HEK293 (cell line): Measurements from ENCODE around the gene DCDC1.

ENCODE experiments used
- CTCF ChIA-PET: fragments of 350-600 bp; formaldehyde crosslinking; extraction: SDS; loops from one replicate; lab custom pipeline; 2021; ENCODE audit warnings: antibody characterized with exemption; lab: Yijun Ruan, JAX
- POLR2A ChIA-PET: fragments of 300-600 bp; formaldehyde crosslinking; extraction: SDS; loops from one replicate; lab custom pipeline; 2020; ENCODE audit warnings: antibody characterized with exemption, inconsistent platforms; lab: Yijun Ruan, JAX
- H3K27ac ChIP-seq: fragments of 200-500 bp; sonication (Bioruptor generic); 2 replicates; pipeline ENCODE4 v1.5.1; 2014; ENCODE audit warnings: low read depth, low read length, control low read depth, inconsistent platforms; ENCODE audit errors: extremely low read depth
- H3K36me3 ChIP-seq, 2 experiments: fragments of 200-500 bp in 1 of 2; sonication (Bioruptor generic) in 1 of 2; 1 replicate in 1 of 2; 2 replicates in 1 of 2; pipeline ENCODE4 v1.5.1; 2014 to 2017; ENCODE audit warnings: inconsistent platforms in 2 of 2, low read length in 2 of 2; ENCODE audit not compliant: control insufficient read depth in 2 of 2, insufficient read depth in 1 of 2
- H3K4me1 ChIP-seq: fragments of 200-500 bp; sonication (Bioruptor generic); 2 replicates; pipeline ENCODE4 v1.5.1; 2014; ENCODE audit warnings: mild to moderate bottlenecking, low read length, inconsistent platforms; ENCODE audit not compliant: control insufficient read depth, insufficient read depth
- H3K4me3 ChIP-seq: 2 replicates; pipeline ENCODE4 v1.5.1; 2011; ENCODE audit warnings: low read depth, mild to moderate bottlenecking, control low read depth, low read length, moderate library complexity
- H3K9me3 ChIP-seq: fragments of 200-500 bp; sonication (Bioruptor generic); 2 replicates; pipeline ENCODE4 v1.5.1; 2014; ENCODE audit warnings: low read depth, low read length, inconsistent platforms; ENCODE audit not compliant: control insufficient read depth, insufficient read depth
- GLI4 ChIP-seq: fragments of 450-650 bp; formaldehyde crosslinking; IDR thresholded peaks from 2 replicates; pipeline ENCODE4 v1.5.1; 2016; ENCODE audit warnings: missing biosample characterization, missing genetic modification characterization
- RBAK ChIP-seq: fragments of 450-650 bp; formaldehyde crosslinking; IDR thresholded peaks from 2 replicates; pipeline ENCODE4 v1.5.1; 2016; ENCODE audit warnings: missing biosample characterization, missing genetic modification characterization
- SP7 ChIP-seq: fragments of 450-650 bp; formaldehyde crosslinking; IDR thresholded peaks from 2 replicates; pipeline ENCODE4 v1.5.1; 2016; ENCODE audit warnings: missing biosample characterization, missing genetic modification characterization
- YY1 ChIP-seq: fragments of 450-650 bp; formaldehyde crosslinking; IDR thresholded peaks from 2 replicates; pipeline ENCODE4 v1.5.1; 2018; ENCODE audit warnings: missing biosample characterization, missing genetic modification characterization
- ZBTB7A ChIP-seq: fragments of 450-650 bp; formaldehyde crosslinking; IDR thresholded peaks from 2 replicates; pipeline ENCODE4 v1.5.1; 2016; ENCODE audit warnings: low read depth, missing biosample characterization, missing genetic modification characterization
- ZNF132 ChIP-seq: fragments of 450-650 bp; formaldehyde crosslinking; IDR thresholded peaks from 2 replicates; pipeline ENCODE4 v1.5.1; 2017; ENCODE audit warnings: missing biosample characterization, missing genetic modification characterization, borderline replicate concordance
- ZNF311 ChIP-seq: fragments of 450-650 bp; formaldehyde crosslinking; IDR thresholded peaks from 2 replicates; pipeline ENCODE4 v1.5.1; 2017; ENCODE audit warnings: missing biosample characterization, missing genetic modification characterization, borderline replicate concordance
- ZNF530 ChIP-seq: fragments of 450-650 bp; formaldehyde crosslinking; IDR thresholded peaks from 2 replicates; pipeline ENCODE4 v1.5.1; 2016; ENCODE audit warnings: low read depth, missing biosample characterization, missing genetic modification characterization
- ZNF549 ChIP-seq: fragments of 450-650 bp; IDR thresholded peaks from 2 replicates; pipeline ENCODE4 v1.5.1; 2018; ENCODE audit warnings: missing biosample characterization, missing genetic modification characterization, mild to moderate bottlenecking, inconsistent platforms, moderate library complexity
- ZNF626 ChIP-seq: fragments of 450-650 bp; sonication (Bioruptor Pico); formaldehyde crosslinking; IDR thresholded peaks from 2 replicates; pipeline ENCODE4 v1.5.1; 2018; ENCODE audit warnings: missing biosample characterization, missing genetic modification characterization, inconsistent platforms
- ZNF629 ChIP-seq: fragments of 450-650 bp; formaldehyde crosslinking; IDR thresholded peaks from 2 replicates; pipeline ENCODE4 v1.5.1; 2017; ENCODE audit warnings: missing biosample characterization, missing genetic modification characterization
- ZNF670 ChIP-seq: fragments of 450-650 bp; formaldehyde crosslinking; IDR thresholded peaks from 2 replicates; pipeline ENCODE4 v1.5.1; 2016; ENCODE audit warnings: missing biosample characterization, missing genetic modification characterization, low read depth
- ZNF677 ChIP-seq: fragments of 450-650 bp; IDR thresholded peaks from 2 replicates; pipeline ENCODE4 v1.5.0; 2018; ENCODE audit warnings: missing biosample characterization, mild to moderate bottlenecking, missing genetic modification characterization, moderate library complexity
- ZNF768 ChIP-seq: fragments of 450-650 bp; formaldehyde crosslinking; IDR thresholded peaks from 2 replicates; pipeline ENCODE4 v1.5.1; 2018; ENCODE audit warnings: missing biosample characterization, mild to moderate bottlenecking, missing genetic modification characterization
- ZNF776 ChIP-seq: fragments of 450-650 bp; formaldehyde crosslinking; IDR thresholded peaks from 2 replicates; pipeline ENCODE4 v1.5.0; 2017; ENCODE audit warnings: missing biosample characterization, missing genetic modification characterization, borderline replicate concordance
- TF ChIP-seq, protein P1 (sequence below): fragments of 450-650 bp; formaldehyde crosslinking; IDR thresholded peaks from 2 replicates; pipeline ENCODE4 v1.5.1; 2016; ENCODE audit warnings: missing biosample characterization, missing genetic modification characterization
- TF ChIP-seq, protein P2 (sequence below): fragments of 450-650 bp; formaldehyde crosslinking; IDR thresholded peaks from 2 replicates; pipeline ENCODE4 v1.5.1; 2017; ENCODE audit warnings: missing biosample characterization, missing genetic modification characterization
- TF ChIP-seq, protein P3 (sequence below): fragments of 450-650 bp; formaldehyde crosslinking; IDR thresholded peaks from 2 replicates; pipeline ENCODE4 v1.5.1; 2016; ENCODE audit warnings: missing biosample characterization, missing genetic modification characterization, low read depth
- TF ChIP-seq, protein P4 (sequence below): fragments of 450-650 bp; formaldehyde crosslinking; IDR thresholded peaks from 2 replicates; pipeline ENCODE4 v1.5.1; 2016; ENCODE audit warnings: missing biosample characterization, missing genetic modification characterization, borderline replicate concordance
- TF ChIP-seq, protein P5 (sequence below): fragments of 450-650 bp; formaldehyde crosslinking; IDR thresholded peaks from 2 replicates; pipeline ENCODE4 v1.5.1; 2016; ENCODE audit warnings: missing biosample characterization, missing genetic modification characterization

Gene DCDC1

DNA sequence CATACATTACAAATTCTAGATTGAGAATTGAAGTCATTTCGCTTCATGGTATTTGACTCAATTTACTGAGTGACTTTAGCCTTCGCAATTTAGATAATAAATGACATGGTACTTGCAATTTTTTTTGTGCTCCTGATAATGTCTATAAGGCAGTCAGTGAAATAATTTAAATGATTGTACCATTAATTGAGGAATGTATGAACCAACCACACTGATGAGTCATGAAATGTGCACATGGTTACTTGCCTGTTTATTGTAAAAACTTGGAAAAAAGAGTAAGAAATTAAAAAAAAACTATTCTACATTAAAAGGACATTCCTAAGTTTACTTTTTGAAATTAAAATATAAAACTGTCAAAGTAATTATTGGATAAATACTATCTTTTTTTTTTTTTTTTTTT is 43.4 kb upstream of the DCDC1 start (continued):
- TF ChIP-seq, protein P1, sequence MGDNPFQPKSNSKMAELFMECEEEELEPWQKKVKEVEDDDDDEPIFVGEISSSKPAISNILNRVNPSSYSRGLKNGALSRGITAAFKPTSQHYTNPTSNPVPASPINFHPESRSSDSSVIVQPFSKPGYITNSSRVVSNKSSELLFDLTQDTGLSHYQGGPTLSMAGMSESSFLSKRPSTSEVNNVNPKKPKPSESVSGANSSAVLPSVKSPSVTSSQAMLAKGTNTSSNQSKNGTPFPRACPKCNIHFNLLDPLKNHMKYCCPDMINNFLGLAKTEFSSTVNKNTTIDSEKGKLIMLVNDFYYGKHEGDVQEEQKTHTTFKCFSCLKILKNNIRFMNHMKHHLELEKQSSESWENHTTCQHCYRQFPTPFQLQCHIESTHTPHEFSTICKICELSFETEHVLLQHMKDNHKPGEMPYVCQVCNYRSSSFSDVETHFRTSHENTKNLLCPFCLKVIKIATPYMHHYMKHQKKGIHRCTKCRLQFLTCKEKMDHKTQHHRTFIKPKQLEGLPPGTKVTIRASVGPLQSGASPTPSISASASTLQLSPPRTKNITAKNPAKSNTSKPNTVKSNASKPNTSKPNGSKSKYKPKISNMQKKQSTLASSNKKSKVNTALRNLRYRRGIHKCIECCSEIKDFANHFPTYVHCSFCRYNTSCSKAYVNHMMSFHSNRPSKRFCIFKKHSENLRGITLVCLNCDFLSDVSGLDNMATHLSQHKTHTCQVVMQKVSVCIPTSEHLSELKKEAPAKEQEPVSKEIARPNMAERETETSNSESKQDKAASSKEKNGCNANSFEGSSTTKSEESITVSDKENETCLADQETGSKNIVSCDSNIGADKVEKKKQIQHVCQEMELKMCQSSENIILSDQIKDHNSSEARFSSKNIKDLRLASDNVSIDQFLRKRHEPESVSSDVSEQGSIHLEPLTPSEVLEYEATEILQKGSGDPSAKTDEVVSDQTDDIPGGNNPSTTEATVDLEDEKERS (tag by site-specific recombination): no peak
- TF ChIP-seq ZNF768 (no peak), ZNF132 (tag by site-specific recombination) (no peak), ZNF626 (no peak), GLI4 (tag by site-specific recombination) (no peak), ZNF670 (tag by site-specific recombination) (no peak)
- TF ChIP-seq, protein P2, sequence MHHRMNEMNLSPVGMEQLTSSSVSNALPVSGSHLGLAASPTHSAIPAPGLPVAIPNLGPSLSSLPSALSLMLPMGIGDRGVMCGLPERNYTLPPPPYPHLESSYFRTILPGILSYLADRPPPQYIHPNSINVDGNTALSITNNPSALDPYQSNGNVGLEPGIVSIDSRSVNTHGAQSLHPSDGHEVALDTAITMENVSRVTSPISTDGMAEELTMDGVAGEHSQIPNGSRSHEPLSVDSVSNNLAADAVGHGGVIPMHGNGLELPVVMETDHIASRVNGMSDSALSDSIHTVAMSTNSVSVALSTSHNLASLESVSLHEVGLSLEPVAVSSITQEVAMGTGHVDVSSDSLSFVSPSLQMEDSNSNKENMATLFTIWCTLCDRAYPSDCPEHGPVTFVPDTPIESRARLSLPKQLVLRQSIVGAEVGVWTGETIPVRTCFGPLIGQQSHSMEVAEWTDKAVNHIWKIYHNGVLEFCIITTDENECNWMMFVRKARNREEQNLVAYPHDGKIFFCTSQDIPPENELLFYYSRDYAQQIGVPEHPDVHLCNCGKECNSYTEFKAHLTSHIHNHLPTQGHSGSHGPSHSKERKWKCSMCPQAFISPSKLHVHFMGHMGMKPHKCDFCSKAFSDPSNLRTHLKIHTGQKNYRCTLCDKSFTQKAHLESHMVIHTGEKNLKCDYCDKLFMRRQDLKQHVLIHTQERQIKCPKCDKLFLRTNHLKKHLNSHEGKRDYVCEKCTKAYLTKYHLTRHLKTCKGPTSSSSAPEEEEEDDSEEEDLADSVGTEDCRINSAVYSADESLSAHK: no peak
- TF ChIP-seq, protein P3, sequence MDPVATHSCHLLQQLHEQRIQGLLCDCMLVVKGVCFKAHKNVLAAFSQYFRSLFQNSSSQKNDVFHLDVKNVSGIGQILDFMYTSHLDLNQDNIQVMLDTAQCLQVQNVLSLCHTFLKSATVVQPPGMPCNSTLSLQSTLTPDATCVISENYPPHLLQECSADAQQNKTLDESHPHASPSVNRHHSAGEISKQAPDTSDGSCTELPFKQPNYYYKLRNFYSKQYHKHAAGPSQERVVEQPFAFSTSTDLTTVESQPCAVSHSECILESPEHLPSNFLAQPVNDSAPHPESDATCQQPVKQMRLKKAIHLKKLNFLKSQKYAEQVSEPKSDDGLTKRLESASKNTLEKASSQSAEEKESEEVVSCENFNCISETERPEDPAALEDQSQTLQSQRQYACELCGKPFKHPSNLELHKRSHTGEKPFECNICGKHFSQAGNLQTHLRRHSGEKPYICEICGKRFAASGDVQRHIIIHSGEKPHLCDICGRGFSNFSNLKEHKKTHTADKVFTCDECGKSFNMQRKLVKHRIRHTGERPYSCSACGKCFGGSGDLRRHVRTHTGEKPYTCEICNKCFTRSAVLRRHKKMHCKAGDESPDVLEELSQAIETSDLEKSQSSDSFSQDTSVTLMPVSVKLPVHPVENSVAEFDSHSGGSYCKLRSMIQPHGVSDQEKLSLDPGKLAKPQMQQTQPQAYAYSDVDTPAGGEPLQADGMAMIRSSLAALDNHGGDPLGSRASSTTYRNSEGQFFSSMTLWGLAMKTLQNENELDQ (tag by site-specific recombination): no peak

DNA sequence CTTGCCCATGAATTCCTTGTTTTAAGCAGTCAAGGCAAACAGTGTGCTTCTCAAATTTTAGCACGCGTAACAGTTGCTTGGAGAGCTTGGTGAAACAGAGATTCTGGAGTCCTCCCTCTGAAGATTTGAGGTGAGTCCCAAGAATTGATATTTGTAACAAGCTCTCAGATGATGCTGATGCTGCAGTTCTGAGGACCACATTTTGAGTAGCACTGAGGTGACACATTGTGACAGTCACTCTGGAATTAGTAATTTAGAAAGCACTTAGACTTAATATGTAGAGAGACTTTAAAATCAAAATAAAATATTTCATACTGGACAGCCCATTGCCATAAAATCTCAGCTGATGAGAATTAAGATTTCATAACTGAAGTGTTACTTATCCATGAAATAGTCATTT is 38.7 kb upstream of the DCDC1 start:
- Histone ChIP-seq H3K36me3 (no peaks in the 10 kb centered on the region), H3K27ac (no peak overlapping the region), H3K9me3 (no peaks in the 10 kb centered on the region), H3K4me3 (no peak overlapping the region), H3K4me1 (no peaks in the 10 kb centered on the region)
- CTCF ChIA-PET: interaction anchor here (1.4 to 2.4 kb wide), 3 partner anchors 10 to 550 kb away, joined by 4 to 7 read pairs (median 4); no protein-coding TSS in a partner anchor
- TF ChIP-seq, protein P4, sequence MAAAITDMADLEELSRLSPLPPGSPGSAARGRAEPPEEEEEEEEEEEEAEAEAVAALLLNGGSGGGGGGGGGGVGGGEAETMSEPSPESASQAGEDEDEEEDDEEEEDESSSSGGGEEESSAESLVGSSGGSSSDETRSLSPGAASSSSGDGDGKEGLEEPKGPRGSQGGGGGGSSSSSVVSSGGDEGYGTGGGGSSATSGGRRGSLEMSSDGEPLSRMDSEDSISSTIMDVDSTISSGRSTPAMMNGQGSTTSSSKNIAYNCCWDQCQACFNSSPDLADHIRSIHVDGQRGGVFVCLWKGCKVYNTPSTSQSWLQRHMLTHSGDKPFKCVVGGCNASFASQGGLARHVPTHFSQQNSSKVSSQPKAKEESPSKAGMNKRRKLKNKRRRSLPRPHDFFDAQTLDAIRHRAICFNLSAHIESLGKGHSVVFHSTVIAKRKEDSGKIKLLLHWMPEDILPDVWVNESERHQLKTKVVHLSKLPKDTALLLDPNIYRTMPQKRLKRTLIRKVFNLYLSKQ (tag by site-specific recombination): no peak
- TF ChIP-seq YY1 (tag by site-specific recombination) (no peak), ZNF677 (tag by site-specific recombination) (no peak), ZNF629 (tag by site-specific recombination) (no peak), ZNF776 (tag by site-specific recombination) (no peak)
- POLR2A ChIA-PET: no interaction called here

DNA sequence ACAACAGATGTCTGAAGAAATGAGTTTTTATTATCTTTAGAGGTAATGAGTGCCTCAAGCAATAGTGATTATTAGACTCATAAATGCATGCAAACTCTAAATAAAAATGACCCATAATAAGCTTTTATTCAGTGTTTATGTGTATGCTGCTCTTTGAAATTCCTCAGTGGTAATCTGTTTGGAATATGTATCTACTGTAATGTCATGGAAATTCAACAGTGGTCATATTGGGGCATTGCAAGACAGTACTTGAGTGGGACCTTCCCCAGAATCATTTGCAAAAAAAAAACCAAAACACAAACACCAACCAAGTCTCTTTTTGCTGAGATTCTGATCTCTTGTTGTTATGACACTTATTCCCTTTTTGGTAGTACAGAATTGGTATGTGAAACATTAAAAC is 35.1 kb upstream of the DCDC1 start:
- Histone ChIP-seq H3K27ac (no peak overlapping the region), H3K36me3 (no peaks in the 10 kb centered on the region), H3K4me3 (no peak overlapping the region), H3K4me1 (no peaks in the 10 kb centered on the region), H3K9me3 (no peaks in the 10 kb centered on the region)
- ChIA-PET POLR2A (interaction anchor here (0.6 kb wide), 2 partner anchors 154 to 940 kb away, joined by 3 to 4 read pairs; no protein-coding TSS in a partner anchor), CTCF (interaction anchor here (0.5 kb wide), 1 partner anchor 470 kb away, joined by 3 read pairs; no protein-coding TSS in a partner anchor)
- TF ChIP-seq ZNF530: no peak
- TF ChIP-seq RBAK (tag by site-specific recombination): no peak
- TF ChIP-seq SP7 (tag by site-specific recombination): no peak
- TF ChIP-seq, protein P5, sequence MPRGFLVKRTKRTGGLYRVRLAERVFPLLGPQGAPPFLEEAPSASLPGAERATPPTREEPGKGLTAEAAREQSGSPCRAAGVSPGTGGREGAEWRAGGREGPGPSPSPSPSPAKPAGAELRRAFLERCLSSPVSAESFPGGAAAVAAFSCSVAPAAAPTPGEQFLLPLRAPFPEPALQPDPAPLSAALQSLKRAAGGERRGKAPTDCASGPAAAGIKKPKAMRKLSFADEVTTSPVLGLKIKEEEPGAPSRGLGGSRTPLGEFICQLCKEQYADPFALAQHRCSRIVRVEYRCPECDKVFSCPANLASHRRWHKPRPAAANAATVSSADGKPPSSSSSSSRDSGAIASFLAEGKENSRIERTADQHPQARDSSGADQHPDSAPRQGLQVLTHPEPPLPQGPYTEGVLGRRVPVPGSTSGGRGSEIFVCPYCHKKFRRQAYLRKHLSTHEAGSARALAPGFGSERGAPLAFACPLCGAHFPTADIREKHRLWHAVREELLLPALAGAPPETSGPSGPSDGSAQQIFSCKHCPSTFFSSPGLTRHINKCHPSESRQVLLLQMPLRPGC (tag by site-specific recombination): no peak
- no peak for TF ChIP-seq ZNF549 (tag by site-specific recombination)
- no peak for TF ChIP-seq ZBTB7A (tag by site-specific recombination)
- TF ChIP-seq ZNF311: no peak
- TF ChIP-seq, all 188 proteins: peak for 0
